Endothelial cell of hepatic sinusoid (primary cell): Measurements from ENCODE around the gene LCA5L.
"Not testable (repeated sequence)": the region's sequence is repeated elsewhere in the genome, so short reads cannot be mapped to it uniquely, and the experiment has no call there.

Experiments used
- in situ Hi-C: cut with HindIII; loops from 2 replicates; pipeline ENCODE4 v1.10.0; 2017; ENCODE audit warnings: low sequenced_read_pairs

The LCA5L gene

DNA sequence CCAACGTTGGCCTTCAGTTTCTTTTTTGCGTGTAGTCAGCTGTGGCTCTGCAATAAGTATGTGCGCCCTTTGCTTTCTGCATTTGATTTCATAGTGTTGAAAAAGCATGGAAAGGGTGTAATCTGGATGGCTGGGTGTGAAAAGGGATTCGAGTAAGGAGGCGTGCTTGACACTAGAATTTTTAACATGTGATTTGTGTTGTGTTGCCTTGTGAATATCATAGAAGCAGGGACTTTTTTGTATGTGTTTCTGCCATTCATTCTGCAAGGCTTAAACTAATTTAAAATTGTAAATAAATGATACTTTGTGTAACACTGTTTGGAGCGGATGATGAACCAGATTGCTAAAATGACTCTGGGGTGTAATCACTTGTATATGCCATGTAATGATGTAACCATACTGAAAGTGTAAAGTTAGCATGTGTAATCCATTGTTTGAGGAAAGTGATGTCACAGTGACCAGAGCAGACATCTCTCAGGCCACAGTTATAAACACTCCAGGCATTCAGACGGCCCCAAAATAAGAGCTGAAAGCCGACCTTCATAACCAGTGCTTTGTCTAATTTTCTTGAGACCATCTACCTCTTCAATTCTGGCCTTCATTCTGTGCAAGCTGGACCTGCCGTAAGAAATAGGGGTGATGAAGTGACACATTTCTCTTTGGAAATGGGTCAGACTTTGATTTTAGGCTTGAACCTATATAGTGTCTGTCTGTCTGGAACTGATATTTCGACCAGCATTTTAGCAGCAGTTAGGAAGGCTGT, 6.8 kb upstream of the LCA5L start:
- in situ Hi-C loops: no loop called here

DNA sequence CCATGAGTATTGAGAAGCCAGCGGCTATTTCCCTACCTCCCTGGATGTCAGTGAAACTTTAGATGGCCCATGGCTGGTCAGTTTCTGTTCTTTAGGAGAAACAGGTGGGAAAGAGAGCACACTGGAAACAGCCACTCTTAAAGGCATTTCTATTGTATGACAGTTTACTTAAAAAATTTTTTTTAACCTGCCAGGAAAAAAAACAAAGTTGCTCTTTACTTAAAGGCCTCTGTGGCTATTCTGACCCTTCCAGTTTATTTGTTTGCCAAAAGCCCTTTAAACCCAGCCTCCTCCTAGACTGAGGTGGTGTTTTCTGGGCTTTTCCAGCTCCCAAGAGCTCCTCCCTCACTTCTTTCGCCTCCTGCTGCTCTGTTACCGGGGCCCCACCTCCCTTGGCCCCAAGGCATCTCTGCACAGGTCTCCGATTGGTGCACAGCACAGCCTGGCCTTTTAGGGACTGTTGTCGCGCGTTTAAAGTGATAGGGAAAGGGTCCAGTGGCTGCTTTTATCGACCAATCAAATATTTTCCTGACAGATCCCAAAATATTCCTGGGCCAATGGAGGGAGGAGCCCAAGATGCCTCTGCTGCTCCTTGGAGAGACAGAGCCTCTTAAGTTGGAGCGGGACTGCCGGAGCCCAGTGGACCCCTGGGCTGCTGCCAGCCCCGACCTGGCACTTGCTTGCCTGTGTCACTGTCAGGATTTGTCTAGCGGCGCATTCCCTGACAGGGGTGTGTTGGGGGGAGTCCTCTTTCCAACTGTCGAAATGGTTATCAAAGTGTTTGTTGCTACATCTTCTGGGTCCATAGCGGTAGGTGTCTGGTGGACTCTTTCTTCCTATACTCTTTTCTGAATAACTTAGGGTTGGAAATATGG, 6.0 kb upstream of the LCA5L start, which contains the start of gene SH3BGR:
TSS of gene SH3BGR (plus strand) at position 639 of the 875 bp plus-strand sequence. CDS start at position 766, 127 bp downstream.
- in situ Hi-C loops: no loop called here

DNA sequence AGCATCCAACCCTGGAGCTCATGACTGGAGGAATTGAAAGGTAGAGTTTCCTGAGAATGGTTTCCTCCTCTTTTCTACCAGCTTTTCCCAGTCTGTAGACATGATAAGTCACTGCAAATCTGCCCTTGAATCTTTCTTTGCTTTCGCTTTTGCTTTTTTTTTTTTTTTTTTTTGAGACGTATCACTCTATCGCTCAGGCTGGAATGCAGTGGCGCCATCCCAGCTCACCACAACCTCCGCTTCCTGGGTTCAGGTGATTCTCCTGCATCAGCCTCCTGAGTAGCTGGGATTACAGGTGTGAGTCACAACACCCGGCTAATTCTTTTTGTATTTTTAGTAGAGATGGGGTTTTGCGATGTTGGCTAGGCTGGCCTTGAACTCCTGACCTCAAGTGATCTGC, 1.7 kb upstream of the LCA5L start:
- in situ Hi-C loops: no loop called here

DNA sequence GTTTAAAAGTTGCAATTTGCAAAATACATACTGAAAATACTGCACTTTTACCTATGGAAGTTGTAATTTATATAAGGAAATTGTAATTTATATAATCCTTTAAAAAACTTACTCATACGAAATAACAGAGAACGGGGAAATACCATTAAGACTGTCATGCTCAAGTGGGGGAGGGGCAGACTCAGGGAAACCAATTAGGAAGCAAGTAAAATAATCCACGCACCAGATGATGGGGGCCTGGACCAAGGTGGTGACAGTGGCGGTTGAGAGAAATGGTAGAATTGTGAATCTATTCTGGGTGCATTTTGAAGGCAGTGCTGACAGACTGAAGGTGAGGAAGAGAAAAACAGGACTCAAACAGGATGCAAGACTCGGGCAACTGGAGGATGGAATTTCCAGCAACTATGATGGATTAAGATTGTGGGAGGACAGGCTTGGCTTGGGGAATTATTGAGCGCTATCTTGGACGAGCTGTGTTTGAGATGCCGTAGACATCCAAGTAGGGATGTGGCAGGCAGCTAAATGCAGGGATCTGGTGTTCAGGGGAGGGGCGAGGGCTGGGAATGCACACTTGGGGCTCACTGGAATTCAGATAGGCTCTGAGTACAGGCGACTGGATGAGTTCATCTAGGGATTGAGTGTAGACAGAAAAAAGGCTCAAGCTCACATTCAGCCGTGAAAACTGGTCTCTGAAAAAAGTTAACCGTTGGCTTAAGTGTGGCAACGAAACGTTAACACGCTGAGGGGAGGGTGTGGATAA, 977 bp downstream of the LCA5L start:
- in situ Hi-C loops: no loop called here

DNA sequence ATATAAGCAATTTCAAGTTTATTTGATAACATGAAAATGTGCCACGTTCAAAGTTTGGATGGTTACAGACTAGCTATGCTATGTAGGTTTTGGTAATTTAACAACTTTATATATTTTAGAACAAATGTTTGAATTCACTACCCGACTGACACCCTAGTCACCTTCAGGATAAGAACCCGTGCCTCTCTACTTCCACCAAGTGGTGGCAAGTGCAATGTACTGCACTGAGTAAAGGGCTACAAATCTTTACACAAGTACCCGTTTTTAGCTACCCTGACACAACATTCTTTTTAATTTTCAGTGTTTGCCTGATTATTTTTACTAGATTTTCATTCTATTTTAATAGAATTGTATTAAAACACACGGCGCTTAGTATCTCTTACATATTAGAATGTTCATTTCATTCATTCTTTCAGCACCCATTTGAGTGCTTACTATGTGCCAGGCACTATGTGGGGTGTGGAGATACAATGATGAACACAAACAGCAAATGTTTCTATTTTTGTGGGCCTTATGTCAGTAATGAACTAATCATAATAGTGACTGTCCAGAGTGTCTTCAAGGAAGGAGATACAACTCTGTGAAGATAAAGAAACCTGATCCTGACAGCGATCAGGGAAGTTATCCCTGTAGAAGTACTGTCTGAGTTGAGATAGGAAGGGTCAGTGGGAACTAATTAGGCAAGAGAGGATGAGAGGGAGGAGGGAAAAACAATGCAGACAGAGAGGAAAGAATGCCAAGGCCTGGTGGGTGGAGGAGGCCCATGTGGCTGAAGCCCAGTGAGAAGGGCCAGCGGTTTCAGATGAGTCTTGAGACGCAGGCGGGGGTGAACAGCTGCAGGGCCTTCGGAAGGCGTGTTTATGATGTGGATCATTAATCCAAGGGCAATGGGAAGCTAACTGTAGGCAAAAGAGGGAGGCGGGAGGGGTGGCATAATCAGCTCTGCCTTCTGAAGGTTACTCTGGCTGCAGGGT, 3.8 kb downstream of the LCA5L start:
- in situ Hi-C loops: no loop called here

DNA sequence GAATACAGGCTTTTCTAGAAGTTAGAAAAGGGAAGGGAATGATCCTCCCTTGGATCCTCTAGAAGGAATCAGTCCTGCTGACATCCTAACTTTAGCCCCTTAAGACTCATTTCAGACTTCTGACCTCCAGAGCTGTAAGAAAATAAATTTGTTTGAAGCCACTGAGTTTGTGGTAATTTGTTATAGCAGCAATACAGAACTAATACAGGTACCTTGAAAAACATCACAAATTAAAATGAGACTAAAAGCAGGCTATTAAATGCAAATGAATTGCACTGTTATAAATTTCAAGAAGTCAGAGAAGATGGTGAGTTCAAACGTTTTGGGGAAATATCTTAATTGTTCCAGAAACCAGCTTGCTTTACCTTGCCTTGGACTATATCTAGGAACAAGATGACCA, 6.3 kb downstream of the LCA5L start:
- in situ Hi-C loops: no loop called here

DNA sequence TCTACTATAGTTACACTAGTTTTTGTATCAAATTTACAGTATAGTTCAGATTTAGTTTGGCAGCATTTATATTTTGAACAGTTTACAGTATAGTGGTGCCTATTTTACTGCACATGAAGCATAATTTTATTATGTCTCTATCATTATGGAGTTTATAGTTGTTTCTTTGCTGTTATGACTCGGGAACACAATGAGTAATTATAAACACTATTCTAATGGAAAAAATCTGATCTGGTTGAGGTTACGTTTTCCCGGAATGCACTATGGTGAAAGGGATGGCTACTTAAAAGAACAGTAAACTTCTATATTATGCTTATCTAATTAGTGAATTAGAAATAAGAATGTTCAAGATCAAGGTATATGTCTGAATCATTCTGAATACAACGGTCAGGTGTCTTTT, 10.6 kb downstream of the LCA5L start:
- in situ Hi-C loops: no loop called here

DNA sequence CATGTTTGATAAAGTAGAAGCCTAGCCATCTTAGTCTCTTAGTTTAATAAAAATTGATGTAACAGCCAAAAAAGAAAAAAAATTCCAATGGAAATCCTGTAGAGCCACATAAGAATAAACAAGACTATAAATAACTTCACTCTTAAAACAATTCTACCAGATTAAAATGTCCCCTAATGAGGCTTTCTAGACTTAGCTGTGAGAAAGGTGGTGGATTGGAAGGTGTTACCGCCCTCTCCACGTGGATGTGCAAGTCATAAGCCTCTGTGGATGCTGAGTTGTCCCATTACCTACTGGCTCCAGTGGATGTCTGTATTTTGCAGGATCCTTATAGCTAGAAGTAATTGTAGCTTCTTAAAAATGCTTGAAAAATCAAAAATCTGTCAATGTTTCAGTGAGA, 14.6 kb downstream of the LCA5L start:
- in situ Hi-C loops: no loop called here

DNA sequence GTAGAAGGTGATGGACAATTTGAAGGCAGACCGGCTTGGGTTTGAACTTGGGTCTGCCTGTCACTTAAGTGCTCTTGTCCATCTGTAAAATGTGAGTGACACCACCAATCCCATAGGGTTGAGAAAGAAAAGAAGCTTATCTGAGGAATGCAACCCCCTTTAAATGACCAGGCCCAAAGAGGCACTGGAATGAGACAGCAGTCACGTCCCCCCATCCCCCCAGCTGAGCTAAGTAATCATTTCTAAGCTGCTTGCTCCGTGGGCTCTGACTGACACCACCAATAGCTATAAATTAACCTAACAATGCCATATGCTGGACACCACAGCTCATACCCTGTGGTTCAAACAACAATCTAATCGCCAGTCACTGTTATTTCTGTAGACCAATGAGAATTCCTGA, 15.1 kb downstream of the LCA5L start:
- in situ Hi-C loops: no loop called here

DNA sequence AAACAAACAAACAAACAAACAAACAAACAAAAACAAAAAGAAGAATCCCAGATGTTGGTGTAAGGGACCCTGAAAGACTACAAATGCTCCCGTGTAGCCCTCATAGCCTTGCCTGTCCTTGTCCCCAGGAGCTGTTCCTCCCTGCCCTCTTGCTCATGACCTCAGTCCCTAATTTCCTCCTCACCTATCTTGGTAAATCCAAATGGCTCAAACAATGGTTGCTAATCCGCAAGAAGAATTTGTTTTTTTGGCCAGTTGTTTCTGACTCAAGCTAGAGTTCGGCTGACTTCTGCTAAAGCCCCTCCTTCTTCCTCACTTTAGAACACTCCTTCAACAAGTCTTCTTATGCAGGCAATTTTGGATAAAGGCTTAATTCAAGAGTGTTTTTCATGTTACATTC, 15.6 kb downstream of the LCA5L start:
- in situ Hi-C loops: no loop called here

DNA sequence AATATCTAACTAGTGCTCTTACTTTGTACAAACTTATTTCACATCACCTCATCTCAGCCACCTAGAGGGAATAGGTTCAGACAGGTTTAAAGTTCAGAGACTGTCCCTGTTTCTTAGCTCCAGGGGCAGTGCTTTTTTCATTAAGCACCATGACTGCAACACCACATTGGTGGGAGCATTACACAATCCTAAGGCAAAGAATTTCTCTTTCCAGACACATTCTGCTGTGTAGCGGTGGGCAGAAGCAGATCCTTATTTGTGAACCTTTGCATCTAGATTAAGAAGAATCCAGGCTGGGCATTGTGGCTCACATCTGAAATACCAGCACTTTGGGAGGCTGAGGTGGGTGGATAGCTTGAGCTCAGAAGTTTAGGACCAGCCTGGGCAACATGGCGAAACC, 16.1 kb downstream of the LCA5L start:
- in situ Hi-C loops: no loop called here

DNA sequence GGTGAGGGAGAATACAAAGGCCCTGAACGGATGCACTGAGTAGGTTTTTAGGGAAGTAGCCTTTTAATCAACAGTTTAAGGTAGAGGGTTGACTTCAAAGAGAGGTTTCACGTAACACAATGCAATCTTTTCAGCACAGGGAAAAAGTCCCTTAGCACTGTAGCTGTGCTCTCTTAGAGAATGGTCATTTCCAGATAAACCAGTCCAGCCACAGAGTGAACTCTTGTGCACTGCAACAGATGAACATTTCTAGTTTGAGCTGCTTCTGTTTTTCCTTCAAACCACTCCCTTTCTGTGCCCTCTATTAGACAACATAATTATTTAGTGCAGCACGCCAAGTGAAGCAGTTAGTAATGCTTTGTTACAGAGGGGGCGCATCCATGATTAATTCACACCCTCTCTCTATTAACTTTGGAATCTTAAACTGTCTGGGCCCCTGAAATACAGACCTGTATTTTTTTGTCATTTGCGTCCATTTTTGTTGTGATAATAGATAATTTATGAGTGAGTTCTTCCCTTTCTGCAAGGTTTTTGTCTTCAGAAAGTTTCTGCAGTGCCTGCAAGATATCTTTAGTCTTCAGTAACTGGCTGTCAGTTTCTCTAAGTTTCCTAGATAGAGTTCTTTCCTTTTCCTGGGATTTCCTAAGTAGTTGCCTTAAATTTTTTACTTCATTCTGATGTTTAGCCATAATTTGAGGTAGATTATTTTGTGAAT, 22.9 kb downstream of the LCA5L start:
- in situ Hi-C loops: no loop called here

DNA sequence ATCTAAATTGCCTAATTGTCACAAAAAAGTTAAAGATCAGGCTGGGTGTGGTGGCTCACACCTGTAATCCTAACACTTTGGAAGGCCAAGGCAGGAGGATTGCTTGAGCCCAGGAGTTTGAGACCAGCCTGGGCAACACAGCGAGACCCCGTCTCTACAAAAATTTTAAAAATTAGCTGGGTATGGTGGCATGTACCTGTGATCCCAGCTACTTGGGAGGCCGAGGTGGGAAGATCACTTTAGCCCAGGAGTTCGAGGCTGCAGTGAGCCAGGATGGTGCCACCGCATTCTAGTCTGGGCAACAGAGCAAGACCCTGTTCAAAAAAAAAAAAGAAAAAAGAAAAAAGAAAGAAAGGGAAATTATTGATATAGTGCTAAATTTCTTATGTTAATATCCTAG, 26.4 kb downstream of the LCA5L start:
- in situ Hi-C loops: not testable (repeated sequence)

DNA sequence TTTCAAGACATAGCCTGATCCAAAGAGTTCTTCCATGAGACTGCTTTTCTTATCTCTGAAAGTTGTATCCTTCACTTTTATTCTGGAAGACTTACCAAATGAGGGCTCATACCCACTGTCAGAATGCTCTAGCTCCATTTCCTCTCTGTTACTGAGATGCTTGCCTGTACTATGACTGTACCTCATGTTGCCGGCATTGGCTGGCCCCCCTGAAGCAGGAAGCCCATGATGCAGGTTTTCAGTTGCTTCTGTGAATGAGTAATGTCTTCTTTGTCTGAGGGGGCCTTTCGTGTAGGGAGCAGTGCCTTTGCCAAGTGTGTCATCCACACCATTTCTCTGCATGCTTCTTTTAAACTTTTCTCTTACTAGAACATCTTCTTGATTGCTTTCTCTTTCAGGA, 39.5 kb downstream of the LCA5L start:
- in situ Hi-C loops: no loop called here

DNA sequence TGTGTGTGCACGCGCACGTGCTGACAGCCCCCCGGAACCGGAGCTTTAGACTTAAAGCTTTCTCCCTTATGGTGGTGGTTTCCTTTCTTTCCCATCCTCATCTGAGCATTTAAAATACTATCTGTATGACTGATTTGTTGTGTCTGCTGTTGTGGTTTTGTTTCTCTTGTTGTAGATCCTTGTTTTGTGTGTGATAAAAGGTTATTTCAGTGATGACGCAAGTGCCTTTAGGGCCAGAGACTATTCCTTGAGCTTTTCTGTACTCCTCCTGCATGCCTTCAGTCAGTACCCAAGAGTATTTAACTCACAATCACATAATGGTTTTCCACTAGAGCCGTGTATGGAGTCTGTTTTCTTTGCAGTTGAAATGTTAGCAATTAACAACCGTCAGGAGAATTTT, 45.4 kb downstream of the LCA5L start:
- in situ Hi-C loops: no loop called here

DNA sequence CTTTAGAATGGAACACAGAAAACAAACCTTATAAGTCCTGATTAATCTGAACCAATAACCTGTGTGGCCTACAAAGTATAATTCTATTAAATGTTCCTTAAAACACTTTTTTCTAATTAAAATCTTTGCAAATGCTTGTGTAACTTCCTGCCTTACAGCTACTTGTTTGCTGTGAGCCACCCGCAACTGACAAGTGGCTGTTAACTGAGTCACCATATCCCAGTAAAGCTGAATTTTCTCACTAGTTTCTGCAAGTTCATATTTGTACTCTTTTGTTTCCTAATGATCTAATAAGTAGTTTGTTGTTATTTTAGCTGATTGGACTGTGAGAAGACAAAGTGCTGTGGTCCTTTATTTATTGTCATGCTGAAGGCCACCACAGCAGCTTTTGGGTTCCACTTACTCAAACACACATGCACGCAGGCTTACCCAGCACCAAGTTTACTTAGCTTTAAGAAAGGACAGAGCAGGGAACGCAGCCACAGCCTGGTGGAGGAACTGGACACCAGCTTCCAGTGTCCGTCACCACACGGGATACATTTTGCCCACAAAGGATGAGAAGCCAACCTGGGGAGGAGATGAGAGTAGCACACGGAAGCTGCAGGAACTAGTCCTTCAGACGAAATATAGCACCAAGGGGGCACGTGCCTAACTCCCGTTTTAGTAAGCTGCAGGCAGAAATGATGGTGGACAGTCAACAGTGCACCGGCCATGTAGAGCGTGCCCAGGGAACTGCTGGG, 47.8 kb downstream of the LCA5L start:
- in situ Hi-C loops: no loop called here

DNA sequence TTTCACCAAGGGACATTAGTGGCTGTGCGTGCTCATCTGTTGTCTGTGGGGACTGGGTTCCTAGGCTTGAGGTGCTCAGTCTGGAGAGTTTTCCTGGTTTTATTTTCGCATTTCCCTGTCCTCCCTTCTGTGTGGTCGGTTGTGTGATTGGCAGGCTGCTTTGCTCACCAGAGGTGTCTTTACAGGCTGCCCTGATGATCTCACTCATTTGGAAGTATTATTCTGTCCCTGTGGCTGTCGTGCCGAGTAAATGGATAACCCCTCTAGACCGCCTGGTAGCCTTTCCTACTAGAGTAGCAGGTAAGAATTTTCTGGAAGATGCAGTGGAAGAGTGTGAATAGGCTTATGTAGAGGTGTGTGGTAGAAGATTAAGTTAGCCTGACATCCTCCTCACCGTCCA, 52.6 kb downstream of the LCA5L start:
- in situ Hi-C loops: no loop called here

DNA sequence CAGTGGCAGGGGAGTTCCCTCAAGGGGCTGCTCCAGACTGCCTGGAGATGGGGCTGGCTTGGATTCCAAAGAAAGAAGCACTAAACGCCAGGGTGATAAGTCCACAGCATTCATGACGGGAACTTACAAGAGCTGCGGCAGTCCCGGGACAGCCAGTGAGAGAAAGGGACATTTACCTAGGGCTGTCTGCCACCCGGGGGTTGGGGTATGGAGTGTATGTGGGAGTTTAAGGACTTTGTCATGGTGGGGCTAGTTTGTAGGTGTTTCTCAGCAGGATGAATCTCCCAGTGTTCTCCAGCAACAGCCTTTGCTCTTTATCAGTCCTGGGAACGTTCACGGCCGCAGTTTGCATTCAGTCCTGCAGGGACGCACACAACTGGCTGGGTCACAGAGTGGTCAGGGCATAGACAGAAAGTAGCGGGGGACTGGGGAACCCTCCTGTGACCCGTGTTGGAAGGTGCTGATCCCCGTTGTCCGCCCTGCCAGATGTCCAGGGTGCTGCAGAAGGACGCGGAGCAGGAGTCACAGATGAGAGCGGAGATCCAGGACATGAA, 55.3 kb downstream of the LCA5L start:
- in situ Hi-C loops: no loop called here

DNA sequence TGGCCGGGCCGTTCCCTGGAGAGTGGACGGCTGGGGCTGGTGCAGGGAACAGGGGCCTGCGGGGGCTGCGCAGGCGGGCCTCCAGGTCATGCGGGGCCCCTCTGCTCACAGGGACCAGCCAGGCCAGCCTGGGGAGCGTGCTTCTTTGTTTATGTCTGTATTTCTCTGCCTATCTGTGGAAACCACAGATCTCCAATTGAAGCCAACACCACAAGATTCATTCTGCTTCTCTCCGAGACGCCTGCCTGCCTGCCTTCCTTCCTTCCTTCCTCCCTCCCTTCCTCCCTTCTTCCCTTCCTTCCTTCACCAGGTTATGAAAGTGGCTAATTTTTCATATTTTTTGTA, 56.8 kb downstream of the LCA5L start:
- in situ Hi-C loops: no loop called here
